ENCODE measurements around the gene C5.

C5 gene

GRCh38 chr9:120910643-120911042 is 139.4 kb downstream of the C5 start:
- no peak for DNase-seq (ENCODE audit: low read depth, low spot score)

- DNase-seq (ENCODE audit: low read depth, low spot score) = no peak
Observed at GRCh38 chr9:120909904-120910303, 140.2 kb downstream of the C5 start.

GRCh38 chr9:120905315-120906164 is 144.5 kb downstream of the C5 start:
- DNase-seq (ENCODE audit: low read depth, low spot score) = no peak

GRCh38 chr9:120904978-120905301 is 145.1 kb downstream of the C5 start:
- no peak for DNase-seq (ENCODE audit: low read depth, low spot score)

GRCh38 chr9:120904061-120904977 is 145.8 kb downstream of the C5 start:
- DNase-seq (ENCODE audit: low read depth, low spot score) = no peak

GRCh38 chr9:120902569-120903535 is 147.2 kb downstream of the C5 start:
- no peak for DNase-seq (ENCODE audit: low read depth, low spot score)
